Epidermal melanocyte (primary cell): ENCODE data around the gene ZNF611.
"Not testable (repeated sequence)": the region's sequence is repeated elsewhere in the genome, so short reads cannot be mapped to it uniquely, and the experiment has no call there.

Experiments used
- DNase-seq: peaks from one replicate; pipeline ENCODE4 v3.0.0; 2011; ENCODE audit warnings: low spot score; ENCODE audit not compliant: insufficient read length

Gene ZNF611

GRCh38 chr19:52734893-52735661, at the start of gene ZNF611:
ZNF611 (minus strand) TSS chr19:52735044; CDS start chr19:52715894, 19,150 bp downstream.
- peak; percentile 79 for DNase-seq

GRCh38 chr19:52782864-52783263, 48.0 kb upstream of the ZNF611 start:
- not testable (repeated sequence) for DNase-seq

- DNase-seq = no peak
These were observed 44.0 kb upstream of the ZNF611 start for GRCh38 chr19:52778811-52779210.

- DNase-seq = not testable (repeated sequence)
These were observed 21.6 kb upstream of the ZNF611 start for GRCh38 chr19:52756447-52756846.

- no peak for DNase-seq
These were observed 14.9 kb upstream of the ZNF611 start for GRCh38 chr19:52749780-52750179.

GRCh38 chr19:52748336-52748950, 13.6 kb upstream of the ZNF611 start:
- DNase-seq = no peak

- not testable (repeated sequence) for DNase-seq
These were observed 11.1 kb upstream of the ZNF611 start for GRCh38 chr19:52745919-52746318.

- no peak for DNase-seq
These were observed 8.2 kb upstream of the ZNF611 start for GRCh38 chr19:52743091-52743490.

GRCh38 chr19:52742516-52742915, 7.7 kb upstream of the ZNF611 start:
- no peak for DNase-seq

- DNase-seq = no peak
These were observed 7.2 kb upstream of the ZNF611 start for GRCh38 chr19:52741951-52742485.

GRCh38 chr19:52741371-52741770, 6.5 kb upstream of the ZNF611 start:
- not testable (repeated sequence) for DNase-seq

GRCh38 chr19:52739576-52739975, 4.7 kb upstream of the ZNF611 start:
- DNase-seq = no peak

GRCh38 chr19:52735734-52736133, 890 bp upstream of the ZNF611 start:
- no peak for DNase-seq

- no peak for DNase-seq
These were observed 432 bp downstream of the ZNF611 start for GRCh38 chr19:52734331-52734892.

GRCh38 chr19:52726051-52726450, 8.8 kb downstream of the ZNF611 start:
- DNase-seq = not testable (repeated sequence)

- no peak for DNase-seq
These were observed 9.3 kb downstream of the ZNF611 start for GRCh38 chr19:52725528-52725961.

GRCh38 chr19:52724701-52725514, 9.9 kb downstream of the ZNF611 start:
- DNase-seq = no peak

- DNase-seq = not testable (repeated sequence)
These were observed 10.8 kb downstream of the ZNF611 start for GRCh38 chr19:52723907-52724598.

- DNase-seq = no peak
These were observed 12.5 kb downstream of the ZNF611 start for GRCh38 chr19:52722062-52723003.

GRCh38 chr19:52720541-52720940, 14.3 kb downstream of the ZNF611 start:
- not testable (repeated sequence) for DNase-seq
